ENCODE data around the gene CDKN3.

DNA sequence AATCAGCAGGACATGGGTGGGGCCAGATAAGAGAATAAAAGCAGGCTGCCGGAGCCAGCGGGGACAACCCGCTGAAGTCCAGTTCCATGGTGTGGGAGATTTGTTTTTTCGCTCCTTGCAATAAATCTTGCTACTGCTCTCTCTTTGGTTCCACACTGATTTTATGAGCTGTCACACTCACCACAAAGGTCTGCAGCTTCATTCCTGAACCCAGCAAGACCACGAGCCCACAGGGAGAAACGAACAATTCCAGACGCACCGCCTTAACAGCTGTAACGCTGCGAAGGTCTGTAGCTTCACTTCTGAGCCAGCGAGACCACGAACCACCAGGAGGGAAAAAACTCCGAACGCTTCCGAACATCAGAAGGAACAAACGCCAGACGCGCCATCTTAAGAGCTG, 47.2 kb downstream of the CDKN3 start:
- TF ChIP-seq, protein P1, sequence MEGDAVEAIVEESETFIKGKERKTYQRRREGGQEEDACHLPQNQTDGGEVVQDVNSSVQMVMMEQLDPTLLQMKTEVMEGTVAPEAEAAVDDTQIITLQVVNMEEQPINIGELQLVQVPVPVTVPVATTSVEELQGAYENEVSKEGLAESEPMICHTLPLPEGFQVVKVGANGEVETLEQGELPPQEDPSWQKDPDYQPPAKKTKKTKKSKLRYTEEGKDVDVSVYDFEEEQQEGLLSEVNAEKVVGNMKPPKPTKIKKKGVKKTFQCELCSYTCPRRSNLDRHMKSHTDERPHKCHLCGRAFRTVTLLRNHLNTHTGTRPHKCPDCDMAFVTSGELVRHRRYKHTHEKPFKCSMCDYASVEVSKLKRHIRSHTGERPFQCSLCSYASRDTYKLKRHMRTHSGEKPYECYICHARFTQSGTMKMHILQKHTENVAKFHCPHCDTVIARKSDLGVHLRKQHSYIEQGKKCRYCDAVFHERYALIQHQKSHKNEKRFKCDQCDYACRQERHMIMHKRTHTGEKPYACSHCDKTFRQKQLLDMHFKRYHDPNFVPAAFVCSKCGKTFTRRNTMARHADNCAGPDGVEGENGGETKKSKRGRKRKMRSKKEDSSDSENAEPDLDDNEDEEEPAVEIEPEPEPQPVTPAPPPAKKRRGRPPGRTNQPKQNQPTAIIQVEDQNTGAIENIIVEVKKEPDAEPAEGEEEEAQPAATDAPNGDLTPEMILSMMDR (IDR thresholded peaks at IDR 0.05; ENCODE audit: borderline replicate concordance, extremely low read depth, low read length, poor library complexity, severe bottlenecking): no peak
- no peak for TF ChIP-seq EZH2 (IDR thresholded peaks at IDR 0.05; ENCODE audit: borderline replicate concordance, low read depth, low read length, severe bottlenecking)

Measured in DND-41 (cell line).